HG03575 (cell line): ENCODE data around the gene RASAL3.
"Not testable (repeated sequence)": the region's sequence is repeated elsewhere in the genome, so short reads cannot be mapped to it uniquely, and the experiment has no call there.

Experiments
- ATAC-seq: cut with Tn5 transposase; IDR thresholded peaks from one replicate; pipeline ENCODE4 v1.9.1; 2021; ENCODE audit not compliant: unreplicated experiment, insufficient number of reproducible peaks, low FRiP score; ENCODE audit errors: extremely low read depth

RASAL3 gene

DNA sequence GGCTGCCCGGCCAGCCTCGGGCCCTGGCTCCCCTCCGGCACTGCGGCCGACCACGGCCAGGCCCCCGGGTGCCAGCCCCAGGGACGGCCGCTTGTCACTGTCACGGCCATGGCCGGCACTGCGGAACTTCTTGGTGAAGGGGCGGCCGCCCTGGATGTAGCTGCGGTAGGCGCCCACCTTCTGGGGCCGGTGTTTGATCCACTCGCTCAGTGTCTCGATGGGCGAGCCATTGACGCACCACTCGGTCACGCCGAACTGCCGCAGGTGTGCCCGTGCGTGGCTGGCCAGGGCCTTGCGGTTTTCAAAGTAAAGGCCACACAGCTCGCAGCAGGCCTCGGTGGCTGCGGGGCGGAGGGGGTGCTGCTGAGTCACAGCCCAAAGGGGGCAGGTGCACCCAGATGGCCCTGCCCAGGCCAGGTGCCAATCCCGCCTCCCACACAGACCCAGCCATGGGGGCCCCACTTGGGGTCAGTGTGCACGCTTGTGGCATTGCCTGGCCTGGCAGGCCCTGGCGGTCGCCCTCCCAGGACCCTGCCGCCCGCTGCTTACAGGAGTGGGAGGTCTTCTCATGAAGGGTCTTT, 39.6 kb downstream of the RASAL3 start:
- no peak for ATAC-seq

DNA sequence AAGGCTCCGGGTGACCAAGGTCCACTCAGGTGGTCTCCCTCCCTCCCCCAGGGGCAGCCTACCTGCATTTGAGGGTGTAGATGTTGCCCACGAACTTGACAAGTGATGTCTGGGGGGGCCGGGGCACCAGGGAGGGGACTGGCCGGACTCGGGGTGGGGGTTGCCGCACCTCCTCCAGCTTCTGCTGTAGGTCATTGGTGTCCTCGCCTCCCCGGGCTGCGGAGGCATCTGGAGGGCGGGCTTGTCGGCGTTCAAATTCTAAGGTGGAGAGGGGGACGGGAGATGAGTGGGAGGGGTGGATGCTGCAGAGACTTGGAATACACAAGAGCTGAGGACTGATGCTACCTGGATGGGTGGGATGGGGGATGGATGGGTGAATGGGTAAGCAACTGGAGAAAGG, 40.2 kb downstream of the RASAL3 start:
- no peak for ATAC-seq

DNA sequence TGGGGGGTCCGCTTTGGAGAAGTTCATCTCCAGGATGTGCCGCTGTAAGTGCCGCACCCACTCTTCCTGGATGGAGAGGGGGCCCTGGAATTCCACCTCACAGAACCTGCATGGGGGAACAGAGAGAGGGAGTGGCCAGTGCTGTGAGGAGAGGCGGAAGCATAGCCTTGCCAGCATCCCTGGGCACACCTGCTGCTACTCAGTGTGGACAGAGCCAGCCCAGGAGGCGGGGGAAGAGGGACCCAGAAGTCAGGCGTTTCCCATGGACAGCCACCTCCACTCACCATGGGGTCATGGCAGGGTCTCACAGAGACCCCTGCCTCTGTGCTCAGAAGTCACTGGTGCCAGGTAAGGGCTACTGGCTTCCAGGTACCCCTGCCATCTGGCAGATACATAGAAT, 41.2 kb downstream of the RASAL3 start:
- no peak for ATAC-seq

DNA sequence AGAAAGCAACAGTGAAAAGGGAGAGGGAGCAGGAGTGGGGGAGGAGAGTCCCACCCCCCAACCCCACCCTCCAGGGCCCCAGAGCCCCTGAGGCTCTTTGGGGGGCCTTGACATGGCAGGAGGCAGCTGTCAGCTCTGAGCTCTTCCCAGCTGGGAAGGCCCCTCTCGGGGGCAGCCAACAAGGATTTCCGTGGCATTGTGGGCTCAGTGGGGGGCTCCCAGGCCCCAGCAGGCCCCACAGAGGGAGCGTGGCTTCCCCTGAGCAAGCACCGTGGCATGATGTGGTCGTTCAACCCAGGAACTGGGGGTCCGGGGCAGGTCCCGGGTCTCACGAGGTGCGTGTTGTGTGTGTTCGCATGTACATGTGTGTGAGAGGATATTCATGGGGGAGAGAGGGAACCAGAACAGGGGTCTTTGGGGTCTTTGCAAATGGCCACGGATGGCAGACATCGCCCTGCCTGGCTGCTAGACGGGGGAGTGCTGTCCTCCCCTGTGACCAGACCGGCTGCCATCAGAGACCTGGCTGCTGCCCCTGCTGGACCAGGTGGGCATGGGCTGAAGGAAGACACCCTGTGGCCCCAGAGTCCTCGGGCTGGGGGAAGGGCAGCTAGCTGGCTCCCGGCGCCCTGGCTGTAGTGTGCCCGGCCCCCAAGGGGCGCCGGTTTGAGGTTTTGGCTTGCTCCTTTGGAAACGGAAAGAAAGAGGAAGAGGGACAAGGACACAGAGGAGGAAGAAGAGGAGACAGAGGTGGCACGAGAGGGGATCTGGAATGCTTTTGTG, 41.9 kb downstream of the RASAL3 start:
- no peak for ATAC-seq

DNA sequence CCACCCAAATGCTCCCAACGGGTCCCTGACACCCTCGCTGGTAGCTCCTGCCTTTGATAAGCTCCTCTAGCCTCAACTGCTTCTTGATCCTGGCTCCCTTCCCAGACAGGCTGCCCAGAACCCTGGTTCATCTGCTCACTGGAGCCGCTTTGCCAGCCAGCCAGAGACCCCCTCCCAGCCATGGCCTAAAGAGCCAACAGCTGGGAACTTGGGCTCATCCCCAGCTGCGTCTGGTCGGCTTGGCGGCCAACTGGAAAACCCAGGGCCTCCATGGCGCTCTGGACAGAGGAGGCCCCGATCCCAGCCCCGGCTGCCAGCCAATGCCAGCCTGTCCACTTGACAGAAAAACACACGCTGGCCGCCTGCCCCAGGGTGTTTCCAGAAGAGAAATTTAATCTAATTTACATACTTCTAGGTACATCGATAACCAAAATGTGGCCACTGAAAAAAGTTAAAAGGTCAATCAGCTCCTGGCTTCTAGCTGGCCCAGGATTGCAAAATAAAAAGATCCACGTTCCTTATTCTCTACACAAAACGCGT, 42.6 kb downstream of the RASAL3 start:
- ATAC-seq = no peak

DNA sequence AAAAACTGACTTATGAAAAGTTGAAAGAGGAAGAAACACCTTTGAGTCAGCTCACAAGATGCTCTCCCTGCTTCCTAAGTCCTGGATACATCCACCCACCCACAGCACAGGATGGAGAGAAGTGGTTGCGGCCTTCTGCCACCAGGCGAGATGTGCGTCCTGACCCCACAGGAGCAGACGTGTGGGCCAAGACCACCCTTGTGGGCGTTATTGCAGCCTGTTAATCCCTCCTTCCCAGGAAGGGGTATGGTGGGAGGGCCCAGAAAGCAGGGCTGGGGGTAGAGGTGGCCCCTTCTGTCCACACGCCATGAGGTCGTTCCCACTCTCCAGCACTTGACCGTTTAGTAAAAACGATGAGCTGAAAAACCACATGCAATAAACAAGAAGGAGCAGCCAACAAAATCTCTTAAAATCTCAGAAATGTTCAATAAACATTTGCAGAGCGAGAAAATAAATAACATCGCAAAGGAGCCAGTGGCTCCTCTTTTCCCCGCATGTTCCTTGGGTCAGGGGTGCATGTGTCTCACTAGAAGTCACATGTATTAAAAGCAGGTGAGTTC, 43.1 kb downstream of the RASAL3 start:
- no peak for ATAC-seq

DNA sequence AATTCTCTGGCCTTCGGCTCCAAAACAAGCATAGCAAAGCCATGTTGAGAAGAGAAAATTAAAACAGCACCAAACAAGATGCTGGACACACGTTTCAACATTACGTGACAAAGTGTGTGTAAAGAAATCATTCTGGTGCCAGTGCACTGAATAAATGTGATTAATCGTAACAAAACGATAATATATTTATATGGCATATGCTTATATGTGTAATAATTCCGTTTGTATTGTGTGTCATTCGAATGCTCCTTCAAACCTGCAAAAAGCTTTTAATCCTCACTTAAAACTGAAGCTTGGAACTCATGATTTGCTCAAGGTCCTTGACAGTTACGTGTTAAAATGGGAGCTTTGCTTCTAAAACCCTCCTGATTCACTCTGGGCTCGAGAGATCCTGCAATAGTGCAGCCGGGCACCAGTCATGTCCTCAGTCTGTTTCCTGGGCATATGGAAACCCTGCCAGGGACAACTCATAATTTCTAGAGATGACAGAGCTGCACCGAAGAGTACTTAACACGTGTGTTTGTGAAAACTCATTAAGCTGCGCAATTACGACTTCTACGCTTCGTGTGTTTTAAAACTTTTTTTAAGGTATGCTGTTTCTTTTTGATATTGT, 44.8 kb downstream of the RASAL3 start:
- ATAC-seq = no peak

DNA sequence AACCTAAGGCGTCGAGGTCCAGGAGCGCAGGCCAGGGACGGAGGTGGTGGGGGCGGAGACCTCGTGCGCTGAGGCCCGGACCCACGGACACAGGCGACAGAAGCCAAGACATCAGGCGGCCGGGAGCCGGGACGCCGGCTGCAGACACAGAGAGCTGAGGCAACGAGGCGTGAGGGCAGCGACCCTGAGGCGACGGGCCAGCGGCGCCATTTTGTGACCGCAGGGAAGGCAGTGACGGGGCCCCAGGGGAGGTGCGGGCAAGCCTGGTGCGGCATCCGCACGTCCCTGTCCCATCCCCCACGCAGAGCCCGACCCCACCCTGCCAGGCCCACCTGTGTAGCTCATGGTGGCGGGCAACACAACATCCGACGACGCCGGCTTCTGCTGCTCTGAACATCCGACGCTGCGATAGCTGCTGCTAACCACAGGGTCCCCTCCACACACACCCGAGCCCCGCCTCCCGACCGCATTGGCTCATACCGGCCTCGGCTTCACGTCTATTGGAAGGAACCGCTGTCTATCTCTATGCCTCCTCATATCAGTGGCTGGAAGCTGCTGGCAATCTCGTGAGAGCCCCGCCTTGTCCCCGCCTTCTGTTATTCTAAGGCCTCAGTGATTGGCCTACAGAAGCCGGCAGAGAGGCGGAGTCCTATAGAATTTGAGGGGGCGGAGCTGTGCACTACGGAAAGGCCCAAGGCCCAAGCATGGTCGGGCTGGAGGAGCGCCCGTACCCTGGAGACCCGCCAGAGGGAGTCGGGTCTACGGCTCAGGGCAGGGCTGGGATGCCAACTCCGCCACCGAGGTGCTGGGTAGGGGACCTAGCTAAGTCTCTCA, 45.5 kb downstream of the RASAL3 start, which contains the start of gene AKAP8L:
AKAP8L (minus strand) TSS at position 410 of the 834 bp plus-strand sequence; CDS start at position 345, 65 bp downstream.
- ATAC-seq = peak; percentile 88

DNA sequence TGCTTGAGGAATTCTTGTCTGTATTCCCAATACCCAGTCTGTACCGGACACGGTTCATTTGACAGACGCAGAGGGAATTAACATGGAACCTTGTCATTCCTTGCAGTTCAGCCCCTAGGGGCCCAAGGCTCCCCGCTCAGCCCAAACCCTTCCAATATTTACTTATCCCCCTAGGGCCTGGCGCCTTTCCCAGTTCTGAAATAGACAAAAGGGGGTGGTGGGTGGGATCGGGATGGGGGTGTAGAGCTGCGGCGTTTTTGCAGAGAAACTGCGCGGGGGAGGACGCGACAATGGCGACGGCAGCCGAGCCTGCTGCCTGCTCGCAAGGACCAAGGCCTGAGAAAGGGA, 46.1 kb downstream of the RASAL3 start:
- ATAC-seq = no peak

DNA sequence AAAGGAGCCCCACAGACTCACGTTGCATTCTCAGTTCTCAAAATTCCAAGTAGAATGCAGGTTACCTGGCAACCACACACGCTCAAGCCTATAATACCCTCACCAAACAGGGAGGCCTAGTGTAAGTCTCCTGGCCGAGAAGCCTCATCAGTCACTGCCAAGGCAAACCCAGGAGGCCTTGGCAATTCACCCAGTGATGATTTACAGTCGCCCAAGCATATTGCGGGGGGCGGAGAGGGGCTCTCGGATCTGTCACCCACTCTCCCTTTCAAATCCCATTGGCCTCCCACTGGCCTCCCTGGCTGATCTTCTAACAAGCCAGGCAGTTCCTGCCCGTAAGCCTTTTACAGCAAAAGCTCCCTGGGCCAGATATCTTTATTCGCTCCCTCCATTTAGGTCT, 46.6 kb downstream of the RASAL3 start:
- no peak for ATAC-seq

DNA sequence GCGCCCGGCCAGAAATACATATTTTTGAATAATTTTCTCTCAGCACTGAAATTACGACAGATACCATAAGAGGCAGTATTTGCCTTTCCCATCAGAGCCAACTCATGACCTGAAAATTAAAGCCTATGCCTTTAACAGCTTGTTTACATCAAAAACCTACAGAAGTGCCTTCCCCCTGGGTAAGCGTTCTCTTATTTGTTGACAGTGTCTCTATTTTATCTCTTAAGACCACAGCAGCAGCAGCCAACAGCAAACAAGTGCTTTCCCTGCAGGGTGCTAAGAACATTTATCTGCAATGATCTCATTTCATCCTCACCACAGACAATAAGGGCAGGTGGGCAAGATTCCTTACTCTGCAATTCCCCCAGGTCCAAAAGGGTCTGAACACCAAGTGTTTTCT, 51.5 kb downstream of the RASAL3 start:
- no peak for ATAC-seq

DNA sequence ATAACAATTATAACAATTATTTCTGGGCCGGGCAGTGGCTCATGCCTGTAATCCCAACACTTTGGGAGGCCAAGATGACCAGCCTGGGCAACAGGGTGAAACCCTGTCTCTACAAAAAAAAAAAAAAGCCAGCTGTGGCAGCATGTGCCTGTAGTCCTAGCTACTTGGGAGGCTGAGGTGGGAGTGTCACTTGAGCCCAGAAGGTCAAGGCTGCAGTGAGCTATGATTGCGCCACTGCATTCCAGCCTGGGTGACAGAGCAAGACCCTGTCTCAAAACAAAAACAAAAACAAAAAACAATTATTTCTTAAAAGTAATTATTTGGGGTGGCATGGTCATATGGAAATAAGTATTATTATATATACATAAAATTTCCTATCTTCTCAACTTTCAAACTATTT, 53.0 kb downstream of the RASAL3 start:
- ATAC-seq = not testable (repeated sequence)

DNA sequence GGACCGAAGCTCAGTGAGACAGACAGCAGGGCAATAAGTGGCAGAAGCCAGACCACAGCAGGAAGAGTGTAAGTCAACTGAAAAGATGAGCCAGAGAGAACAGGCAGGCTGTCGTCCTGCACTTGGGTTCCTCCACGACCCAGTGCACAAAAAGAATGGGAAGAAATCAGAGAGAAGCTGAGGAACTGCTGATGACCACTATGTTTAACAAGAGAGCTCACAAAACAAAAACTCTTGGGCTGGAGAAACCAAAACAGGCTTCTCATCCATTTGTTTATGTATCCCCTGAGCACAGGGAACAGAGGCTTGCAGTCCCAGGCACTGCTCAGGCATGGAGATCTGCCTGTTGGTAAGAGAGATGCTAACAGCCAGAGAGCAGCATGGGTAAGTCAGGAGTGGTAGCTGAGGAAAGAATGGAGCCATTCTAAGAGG, 59.5 kb downstream of the RASAL3 start:
- no peak for ATAC-seq

DNA sequence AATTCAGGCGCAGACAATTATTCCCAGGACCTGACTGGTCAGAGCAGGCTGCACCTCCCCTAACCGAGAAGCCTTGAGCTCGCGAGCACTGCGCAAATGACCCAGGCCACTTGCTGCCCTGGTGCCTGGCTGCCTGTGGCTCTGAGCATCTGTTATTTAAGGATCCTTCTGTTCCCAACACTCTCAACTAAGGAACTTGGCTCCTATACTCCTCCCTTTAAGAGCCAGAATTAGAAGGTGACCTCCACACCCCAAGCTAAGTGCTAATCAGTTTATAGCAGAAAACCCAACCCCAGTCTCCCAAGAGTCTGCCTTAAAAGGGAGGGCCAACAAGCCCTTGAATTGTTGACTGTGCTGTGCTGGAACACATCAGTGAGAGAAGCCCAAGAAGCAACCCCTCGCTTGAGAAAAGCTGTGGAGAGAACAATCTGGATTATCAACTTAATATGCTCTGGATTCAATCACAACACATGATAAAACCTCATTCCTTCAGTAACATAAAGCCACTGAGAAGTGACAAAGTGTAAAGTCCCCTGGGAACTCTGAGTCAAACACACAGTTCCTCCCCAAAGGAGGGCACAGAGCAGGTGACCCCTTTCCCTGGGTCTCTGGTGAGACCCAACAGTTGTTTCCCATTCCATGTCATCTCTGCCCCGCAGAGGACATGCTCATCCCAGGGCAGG, 60.1 kb downstream of the RASAL3 start:
- ATAC-seq = no peak

DNA sequence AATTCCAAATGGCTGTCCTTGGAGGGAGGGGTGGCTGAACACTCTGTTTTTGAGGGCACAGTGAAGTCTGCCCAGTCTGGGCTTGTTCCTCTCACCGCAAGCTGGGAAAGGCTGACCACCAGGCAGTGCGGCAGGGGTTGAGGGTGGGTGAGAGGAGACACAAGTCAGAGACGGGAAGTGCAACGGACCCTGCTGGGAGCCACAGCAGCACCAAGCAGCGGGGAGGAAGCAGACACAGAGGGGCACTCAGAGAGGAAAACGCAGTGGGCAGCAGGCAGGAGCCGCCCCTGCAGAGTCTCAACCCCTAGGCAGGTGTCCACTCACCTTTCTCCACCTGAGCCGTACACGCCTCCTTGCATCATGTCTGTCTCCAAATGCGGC, 61.2 kb downstream of the RASAL3 start:
- no peak for ATAC-seq

DNA sequence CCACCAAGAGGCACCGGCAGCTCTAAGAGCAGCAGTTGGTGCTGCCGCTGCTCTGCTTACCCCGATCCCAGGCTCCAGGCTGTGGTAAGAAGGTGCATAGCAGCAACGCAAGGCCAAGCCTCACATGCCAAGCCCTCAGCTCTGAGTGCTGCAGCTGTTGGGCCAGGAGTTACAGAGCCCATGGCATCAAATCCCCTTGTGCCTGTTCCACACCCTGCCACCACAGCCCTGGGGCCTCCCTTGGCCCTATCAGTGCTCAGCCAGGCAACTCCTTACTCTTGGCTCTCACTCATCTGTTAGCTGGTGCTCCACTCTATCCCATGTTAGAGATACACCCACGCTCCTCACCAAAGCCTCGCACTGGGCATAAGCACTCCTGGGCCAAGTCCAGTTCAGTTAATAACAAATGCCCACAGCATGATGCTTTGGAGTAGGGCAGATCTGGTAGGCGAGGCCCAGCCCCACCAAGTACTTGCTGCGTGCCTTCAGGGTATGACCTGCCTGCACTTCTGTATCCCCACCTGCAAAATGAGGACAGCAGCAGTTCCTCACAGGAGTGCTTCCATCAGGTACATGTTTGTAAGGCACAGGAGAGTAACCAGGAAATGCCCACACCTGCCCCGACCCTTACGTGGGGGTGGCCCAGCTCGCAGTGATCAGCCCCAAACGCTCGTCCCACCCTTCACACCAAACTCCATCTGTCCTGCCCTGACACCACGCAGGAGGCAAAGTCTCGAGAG, 61.8 kb downstream of the RASAL3 start:
- no peak for ATAC-seq
